Lower lobe of right lung (tissue), 2 donors: ENCODE data around the gene LTBP1. TPM values are rescaled to one million over a fixed set of nuclear protein-coding genes. Genes with fewer than 3 reads are reported as not detected.

Experiments used
- ATAC-seq, 2 donors: fragments of 200-7000 bp; cut with Tn5 transposase; one replicate each; pipeline ENCODE4 v1.9.1; 2020 to 2022; ENCODE audit warnings: mild to moderate bottlenecking in 2 of 2, moderate library complexity in 2 of 2
- DNase-seq: peaks from one replicate; pipeline ENCODE4 v3.0.0-alpha.2; 2020
- H3K27ac ChIP-seq: fragments of 200-600 bp; one replicate; pipeline ENCODE4 v1.8.0; 2022
- H3K27me3 ChIP-seq: fragments of 200-600 bp; one replicate; pipeline ENCODE4 v1.8.0; 2022; ENCODE audit warnings: low read depth
- H3K36me3 ChIP-seq: fragments of 200-600 bp; one replicate; pipeline ENCODE4 v1.8.0; 2022; ENCODE audit warnings: mild to moderate bottlenecking
- H3K4me1 ChIP-seq: fragments of 200-600 bp; one replicate; pipeline ENCODE4 v1.8.0; 2022
- H3K4me3 ChIP-seq: fragments of 200-600 bp; one replicate; pipeline ENCODE4 v1.8.0; 2022; ENCODE audit warnings: mild to moderate bottlenecking
- H3K9me3 ChIP-seq: fragments of 200-600 bp; one replicate; pipeline ENCODE4 v1.8.0; 2022
- CTCF ChIP-seq: fragments of 200-600 bp; IDR thresholded peaks from one replicate; pipeline ENCODE4 v1.8.0; 2022; ENCODE audit warnings: antibody characterized with exemption, mild to moderate bottlenecking
- intact Hi-C: fragments of 100-400 bp; cut with DNase I; formaldehyde crosslinking; loops from one replicate; pipeline ENCODE4 v1.11.0; 2022
- total RNA-seq: library from RNA; stranded (reverse); fragmentation: NEBNext Ultra II Directional; extraction: Animal tissue kit (Norgen Biotek cat#: 25700); gene quantifications from one replicate; pipeline ENCODE4 v1.2.1, GENCODE V29; 2021
- donor health status: DM: no; HTN: yes; CAD: no; lungs with severe emphysema.

The LTBP1 gene
- total RNA-seq, 1 donor from 2014 or later = 34.7 TPM

GRCh38 chr2:33145459-33145858, 198.7 kb downstream of the LTBP1 start:
- DNase-seq = no peak
- no peaks in the 10 kb centered on the region for H3K9me3 ChIP-seq
- H3K27ac ChIP-seq = no peak overlapping the region
- H3K36me3 ChIP-seq = no peaks in the 10 kb centered on the region
- intact Hi-C loops = no loop called here
- ATAC-seq = peak in 1 of 2 donors; percentile 45
- no peak overlapping the region for H3K4me3 ChIP-seq
- H3K27me3 ChIP-seq = no peaks in the 10 kb centered on the region
- no peaks in the 10 kb centered on the region for H3K4me1 ChIP-seq
- TF ChIP-seq CTCF = no peak

GRCh38 chr2:33146102-33146501, 199.3 kb downstream of the LTBP1 start:
- DNase-seq (no peak), ATAC-seq (no peak)
- H3K36me3 ChIP-seq = no peaks in the 10 kb centered on the region
- intact Hi-C loops = no loop called here
- peak overlapping the region; percentile 31 for H3K27ac ChIP-seq
- no peaks in the 10 kb centered on the region for H3K9me3 ChIP-seq
- no peak overlapping the region for H3K4me3 ChIP-seq
- TF ChIP-seq CTCF = no peak
- no peaks in the 10 kb centered on the region for H3K27me3 ChIP-seq
- no peaks in the 10 kb centered on the region for H3K4me1 ChIP-seq

GRCh38 chr2:33153008-33153407, 206.3 kb downstream of the LTBP1 start:
- Histone ChIP-seq H3K27ac (no peak overlapping the region), H3K9me3 (no peaks in the 10 kb centered on the region), H3K27me3 (no peaks in the 10 kb centered on the region), H3K4me1 (no peaks in the 10 kb centered on the region), H3K4me3 (no peak overlapping the region), H3K36me3 (no peaks in the 10 kb centered on the region)
- DNase-seq = no peak
- intact Hi-C loops = no loop called here
- no peak for ATAC-seq
- no peak for TF ChIP-seq CTCF

- Histone ChIP-seq H3K27me3 (no peaks in the 10 kb centered on the region), H3K36me3 (no peaks in the 10 kb centered on the region), H3K4me3 (no peak overlapping the region), H3K4me1 (no peaks in the 10 kb centered on the region), H3K27ac (no peak overlapping the region), H3K9me3 (no peaks in the 10 kb centered on the region)
- no peak for TF ChIP-seq CTCF
- intact Hi-C loops = no loop called here
- ATAC-seq = no peak
- no peak for DNase-seq
These were observed 211.8 kb downstream of the LTBP1 start for GRCh38 chr2:33158482-33159003.

- intact Hi-C loops = no loop called here
- Histone ChIP-seq H3K27ac (no peak overlapping the region), H3K4me3 (no peak overlapping the region), H3K36me3 (no peaks in the 10 kb centered on the region), H3K4me1 (no peaks in the 10 kb centered on the region), H3K9me3 (no peaks in the 10 kb centered on the region), H3K27me3 (no peaks in the 10 kb centered on the region)
- DNase-seq (no peak), ATAC-seq (no peak)
- no peak for TF ChIP-seq CTCF
These were observed 213.4 kb downstream of the LTBP1 start for GRCh38 chr2:33160191-33160590.
